Measurements from ENCODE around the gene CDC14B.
A peak's percentile ranks its signal among the peaks of the same experiment; 100 is the strongest.

The CDC14B gene

DNA sequence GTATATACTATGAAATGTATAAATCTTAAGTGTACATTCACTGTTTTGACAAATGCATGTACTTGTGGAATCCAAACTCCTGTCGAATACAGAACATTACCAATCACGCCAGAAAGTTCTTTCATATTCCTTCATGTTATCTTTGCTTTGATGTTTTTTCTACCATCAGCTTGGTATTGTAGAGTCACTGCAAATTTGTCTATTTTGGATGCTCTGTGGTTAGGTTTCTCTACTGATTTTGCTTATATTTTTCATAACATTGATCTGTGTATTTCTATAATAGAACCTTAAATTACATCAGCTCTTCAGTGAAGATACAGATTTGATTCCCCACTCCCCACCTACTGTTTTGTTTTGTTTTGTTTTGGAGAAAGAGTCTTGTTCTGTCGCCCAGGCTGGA lies 138.9 kb downstream of the CDC14B start:
- Histone ChIP-seq H3K9ac (ENCODE audit: insufficient read length) (no peak overlapping the region), H3K4me3 (no peak overlapping the region), H3K36me3 (ENCODE audit: insufficient read depth, low read length) (peaks cover 15% of the 10 kb centered on the region), H3K9me3 (ENCODE audit: low read depth, low read length) (no peaks in the 10 kb centered on the region), H3K27ac (no peak overlapping the region)
- DNase-seq (ENCODE audit: low read depth, low spot score), result no peak
- no peak for TF ChIP-seq POLR2AphosphoS5 (IDR thresholded peaks at IDR 0.05; ENCODE audit: borderline replicate concordance, low read depth, low read length)
- TF ChIP-seq EZH2 (IDR thresholded peaks at IDR 0.05), result no peak
- no peak for TF ChIP-seq FOXP2 (optimal IDR thresholded peaks at IDR 0.05; ENCODE audit: control extremely low read depth, extremely low read length, insufficient read depth)

- Histone ChIP-seq H3K9me3 (ENCODE audit: low read depth, low read length) (no peaks in the 10 kb centered on the region), H3K9ac (ENCODE audit: insufficient read length) (no peak overlapping the region), H3K4me3 (no peak overlapping the region), H3K27ac (0 out of 2 replicates have a peak overlapping the region, but pooled peaks have one; percentile 26), H3K36me3 (ENCODE audit: insufficient read depth, low read length) (peaks cover 15% of the 10 kb centered on the region)
- TF ChIP-seq FOXP2 (optimal IDR thresholded peaks at IDR 0.05; ENCODE audit: control extremely low read depth, extremely low read length, insufficient read depth) (no peak), EZH2 (IDR thresholded peaks at IDR 0.05) (no peak), POLR2AphosphoS5 (IDR thresholded peaks at IDR 0.05; ENCODE audit: borderline replicate concordance, low read depth, low read length) (no peak)
- no peak for DNase-seq (ENCODE audit: low read depth, low spot score)
Observed at GRCh38 chr9:96478829-96479371, 140.7 kb downstream of the CDC14B start.

DNA sequence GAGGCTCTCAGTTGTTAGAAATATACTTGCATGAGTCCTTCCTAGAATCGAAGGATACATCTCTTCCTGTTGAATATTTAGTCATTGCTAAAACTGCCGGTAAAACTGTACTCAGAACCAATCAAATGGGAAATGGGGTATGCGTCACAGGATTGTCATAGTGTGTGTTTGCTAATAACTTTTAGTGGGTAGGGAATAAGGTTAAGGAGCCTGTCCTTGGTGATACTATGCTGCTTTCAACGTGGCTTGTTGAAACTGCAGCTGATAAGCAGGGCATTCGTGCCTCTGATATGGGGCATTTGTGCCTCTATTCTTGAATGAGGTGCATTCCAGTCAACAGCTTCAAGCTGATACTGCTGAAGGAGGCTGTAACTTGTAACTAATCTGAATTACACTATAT lies 143.1 kb downstream of the CDC14B start:
- no peak for DNase-seq (ENCODE audit: low read depth, low spot score)
- no peak overlapping the region for H3K4me3 ChIP-seq
- peaks cover 23% of the 10 kb centered on the region for H3K36me3 ChIP-seq (ENCODE audit: insufficient read depth, low read length)
- H3K27ac ChIP-seq, result no peak overlapping the region
- no peak for TF ChIP-seq EZH2 (IDR thresholded peaks at IDR 0.05)
- no peak for TF ChIP-seq FOXP2 (optimal IDR thresholded peaks at IDR 0.05; ENCODE audit: control extremely low read depth, extremely low read length, insufficient read depth)
- TF ChIP-seq POLR2AphosphoS5 (IDR thresholded peaks at IDR 0.05; ENCODE audit: borderline replicate concordance, low read depth, low read length), result no peak
- no peak overlapping the region for H3K9ac ChIP-seq (ENCODE audit: insufficient read length)
- no peaks in the 10 kb centered on the region for H3K9me3 ChIP-seq (ENCODE audit: low read depth, low read length)

DNA sequence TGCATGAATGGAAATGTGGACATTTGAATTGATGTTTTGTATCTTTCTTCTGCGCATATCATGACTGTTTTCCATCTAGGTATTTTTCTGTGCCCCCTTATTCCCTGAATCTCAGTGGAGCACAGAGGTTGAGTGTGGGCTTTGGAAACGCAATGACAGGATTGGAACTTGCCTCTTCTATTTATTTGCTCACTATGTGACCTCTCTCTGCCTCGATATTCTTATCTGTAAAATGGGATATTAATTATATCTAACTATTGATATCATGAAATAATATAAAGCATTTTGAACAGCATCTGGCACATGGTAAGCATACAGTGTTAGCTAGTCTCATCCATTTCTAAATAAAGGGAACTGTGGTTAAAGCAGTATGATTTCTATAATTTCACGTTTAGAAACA lies 143.6 kb downstream of the CDC14B start:
- Histone ChIP-seq H3K9ac (ENCODE audit: insufficient read length) (no peak overlapping the region), H3K27ac (no peak overlapping the region), H3K4me3 (no peak overlapping the region), H3K36me3 (ENCODE audit: insufficient read depth, low read length) (peaks cover 28% of the 10 kb centered on the region), H3K9me3 (ENCODE audit: low read depth, low read length) (no peaks in the 10 kb centered on the region)
- DNase-seq (ENCODE audit: low read depth, low spot score), result no peak
- TF ChIP-seq POLR2AphosphoS5 (IDR thresholded peaks at IDR 0.05; ENCODE audit: borderline replicate concordance, low read depth, low read length), result no peak
- TF ChIP-seq EZH2 (IDR thresholded peaks at IDR 0.05), result no peak
- TF ChIP-seq FOXP2 (optimal IDR thresholded peaks at IDR 0.05; ENCODE audit: control extremely low read depth, extremely low read length, insufficient read depth), result no peak

GRCh38 chr9:96467784-96468183 lies 151.9 kb downstream of the CDC14B start:
- H3K36me3 ChIP-seq (ENCODE audit: insufficient read depth, low read length), result peaks cover 36% of the 10 kb centered on the region
- H3K27ac ChIP-seq, result no peak overlapping the region
- H3K9me3 ChIP-seq (ENCODE audit: low read depth, low read length), result no peaks in the 10 kb centered on the region
- TF ChIP-seq POLR2AphosphoS5 (IDR thresholded peaks at IDR 0.05; ENCODE audit: borderline replicate concordance, low read depth, low read length) (no peak), EZH2 (IDR thresholded peaks at IDR 0.05) (no peak), FOXP2 (optimal IDR thresholded peaks at IDR 0.05; ENCODE audit: control extremely low read depth, extremely low read length, insufficient read depth) (no peak)
- no peak overlapping the region for H3K4me3 ChIP-seq
- no peak overlapping the region for H3K9ac ChIP-seq (ENCODE audit: insufficient read length)
- no peak for DNase-seq (ENCODE audit: low read depth, low spot score)

GRCh38 chr9:96464426-96464825 lies 155.2 kb downstream of the CDC14B start:
- no peak for DNase-seq (ENCODE audit: low read depth, low spot score)
- no peak overlapping the region for H3K27ac ChIP-seq
- H3K36me3 ChIP-seq (ENCODE audit: insufficient read depth, low read length), result peaks cover 12% of the 10 kb centered on the region
- TF ChIP-seq FOXP2 (optimal IDR thresholded peaks at IDR 0.05; ENCODE audit: control extremely low read depth, extremely low read length, insufficient read depth) (no peak), EZH2 (IDR thresholded peaks at IDR 0.05) (no peak), POLR2AphosphoS5 (IDR thresholded peaks at IDR 0.05; ENCODE audit: borderline replicate concordance, low read depth, low read length) (no peak)
- no peak overlapping the region for H3K9ac ChIP-seq (ENCODE audit: insufficient read length)
- H3K4me3 ChIP-seq, result no peak overlapping the region
- no peaks in the 10 kb centered on the region for H3K9me3 ChIP-seq (ENCODE audit: low read depth, low read length)

- H3K9ac ChIP-seq (ENCODE audit: insufficient read length), result no peak overlapping the region
- TF ChIP-seq FOXP2 (optimal IDR thresholded peaks at IDR 0.05; ENCODE audit: control extremely low read depth, extremely low read length, insufficient read depth), result no peak
- no peak for TF ChIP-seq POLR2AphosphoS5 (IDR thresholded peaks at IDR 0.05; ENCODE audit: borderline replicate concordance, low read depth, low read length)
- TF ChIP-seq EZH2 (IDR thresholded peaks at IDR 0.05), result no peak
- no peak for DNase-seq (ENCODE audit: low read depth, low spot score)
Observed at GRCh38 chr9:96462541-96462940, 157.1 kb downstream of the CDC14B start.

GRCh38 chr9:96461336-96461735 lies 158.3 kb downstream of the CDC14B start:
- Histone ChIP-seq H3K36me3 (ENCODE audit: insufficient read depth, low read length) (peaks cover 14% of the 10 kb centered on the region), H3K9ac (ENCODE audit: insufficient read length) (no peak overlapping the region), H3K27ac (peak overlapping the region; percentile 85), H3K9me3 (ENCODE audit: low read depth, low read length) (no peaks in the 10 kb centered on the region), H3K4me3 (peak overlapping the region; percentile 58)
- no peak for TF ChIP-seq FOXP2 (optimal IDR thresholded peaks at IDR 0.05; ENCODE audit: control extremely low read depth, extremely low read length, insufficient read depth)
- TF ChIP-seq EZH2 (IDR thresholded peaks at IDR 0.05), result no peak
- no peak for TF ChIP-seq POLR2AphosphoS5 (IDR thresholded peaks at IDR 0.05; ENCODE audit: borderline replicate concordance, low read depth, low read length)
- no peak for DNase-seq (ENCODE audit: low read depth, low spot score)

More at GRCh38 chr9:96462541-96462940, 157.1 kb downstream of the CDC14B start:
- Histone ChIP-seq H3K4me3 (no peak overlapping the region), H3K27ac (no peak overlapping the region), H3K36me3 (ENCODE audit: insufficient read depth, low read length) (peaks cover 14% of the 10 kb centered on the region), H3K9me3 (ENCODE audit: low read depth, low read length) (no peaks in the 10 kb centered on the region)

GRCh38 chr9:96460882-96461281 lies 158.8 kb downstream of the CDC14B start:
- H3K9ac ChIP-seq (ENCODE audit: insufficient read length), result peak overlapping the region; percentile 34
- no peak for DNase-seq (ENCODE audit: low read depth, low spot score)
- no peak for TF ChIP-seq FOXP2 (optimal IDR thresholded peaks at IDR 0.05; ENCODE audit: control extremely low read depth, extremely low read length, insufficient read depth)
- TF ChIP-seq EZH2 (IDR thresholded peaks at IDR 0.05), result no peak
- TF ChIP-seq POLR2AphosphoS5 (IDR thresholded peaks at IDR 0.05; ENCODE audit: borderline replicate concordance, low read depth, low read length), result no peak
- H3K9me3 ChIP-seq (ENCODE audit: low read depth, low read length), result no peaks in the 10 kb centered on the region
- H3K27ac ChIP-seq, result peak overlapping the region; percentile 85
- H3K4me3 ChIP-seq, result peak overlapping the region; percentile 58
- H3K36me3 ChIP-seq (ENCODE audit: insufficient read depth, low read length), result peaks cover 12% of the 10 kb centered on the region

Data from SK-N-MC (cell line).